Testis (tissue), 2 donors: ENCODE measurements around the gene KCNIP2.

Experiments used
- POLR2A ChIP-seq: fragments of 450-650 bp; IDR thresholded peaks from one replicate; pipeline ENCODE4 v1.6.1; 2017; ENCODE audit warnings: antibody characterized with exemption, mild to moderate bottlenecking, moderate library complexity
- TF ChIP-seq, protein P1 (sequence below), 3 experiments: fragments of 450-650 bp in 2 of 3; fragments of 200-600 bp in 1 of 3; sonication (generic) in 1 of 3; IDR thresholded peaks; one replicate each; pipeline ENCODE4 v1.5.1; 2016 to 2019; ENCODE audit warnings: antibody characterized with exemption in 3 of 3, mild to moderate bottlenecking in 2 of 3, moderate library complexity in 1 of 3

DNA sequence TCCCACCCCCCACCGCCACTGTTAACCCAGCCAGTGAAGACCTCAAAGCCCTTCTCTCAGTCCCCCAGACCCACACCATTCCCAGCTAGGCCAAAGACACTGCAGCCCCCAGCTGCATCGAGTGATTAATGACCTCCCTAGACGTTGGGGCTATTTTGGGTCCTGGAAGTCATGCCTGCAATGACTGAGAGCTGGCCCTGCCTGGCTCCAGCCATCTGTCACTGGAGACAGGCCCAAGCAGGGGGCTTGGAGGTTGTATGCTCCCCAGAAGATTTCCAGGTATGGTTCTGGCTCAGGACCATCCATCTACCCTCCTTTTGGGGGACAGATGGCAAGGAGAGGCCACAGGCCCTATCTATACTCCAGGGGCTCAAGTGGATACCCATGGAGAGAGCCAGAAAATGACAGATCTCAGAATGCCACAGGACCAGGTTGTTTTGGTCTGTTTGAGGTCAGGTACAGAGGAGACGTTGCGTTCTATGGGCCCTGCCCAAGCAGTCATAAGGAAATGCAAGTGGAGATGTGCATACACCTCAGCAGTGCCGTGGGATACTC is 5.1 kb downstream of the KCNIP2 start:
- TF ChIP-seq, protein P1, sequence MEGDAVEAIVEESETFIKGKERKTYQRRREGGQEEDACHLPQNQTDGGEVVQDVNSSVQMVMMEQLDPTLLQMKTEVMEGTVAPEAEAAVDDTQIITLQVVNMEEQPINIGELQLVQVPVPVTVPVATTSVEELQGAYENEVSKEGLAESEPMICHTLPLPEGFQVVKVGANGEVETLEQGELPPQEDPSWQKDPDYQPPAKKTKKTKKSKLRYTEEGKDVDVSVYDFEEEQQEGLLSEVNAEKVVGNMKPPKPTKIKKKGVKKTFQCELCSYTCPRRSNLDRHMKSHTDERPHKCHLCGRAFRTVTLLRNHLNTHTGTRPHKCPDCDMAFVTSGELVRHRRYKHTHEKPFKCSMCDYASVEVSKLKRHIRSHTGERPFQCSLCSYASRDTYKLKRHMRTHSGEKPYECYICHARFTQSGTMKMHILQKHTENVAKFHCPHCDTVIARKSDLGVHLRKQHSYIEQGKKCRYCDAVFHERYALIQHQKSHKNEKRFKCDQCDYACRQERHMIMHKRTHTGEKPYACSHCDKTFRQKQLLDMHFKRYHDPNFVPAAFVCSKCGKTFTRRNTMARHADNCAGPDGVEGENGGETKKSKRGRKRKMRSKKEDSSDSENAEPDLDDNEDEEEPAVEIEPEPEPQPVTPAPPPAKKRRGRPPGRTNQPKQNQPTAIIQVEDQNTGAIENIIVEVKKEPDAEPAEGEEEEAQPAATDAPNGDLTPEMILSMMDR (IDR thresholded peaks at IDR 0.05) = no peak
- TF ChIP-seq POLR2A = no peak
